Fibroblast of lung (primary cell): Measurements from ENCODE around the gene IGF1.

Experiments used
- CTCF ChIP-seq, 2 donors: IDR thresholded peaks in 1 of 2; conservative IDR thresholded peaks in 1 of 2; 1 replicate in 1 of 2; 2 replicates in 1 of 2; pipeline ENCODE4 v1.5.1; 2011 to 2012; ENCODE audit warnings: low read length in 2 of 2, control low read depth in 1 of 2, inconsistent platforms in 1 of 2, low read depth in 1 of 2, mild to moderate bottlenecking in 1 of 2
- EZH2 ChIP-seq: IDR thresholded peaks from 2 replicates; pipeline ENCODE4 v1.5.1; 2012; ENCODE audit warnings: low read length, control low read depth, mild to moderate bottlenecking; ENCODE audit errors: missing control alignments

GRCh38 chr12:102497743-102498142, 17.4 kb upstream of the IGF1 start:
- TF ChIP-seq CTCF (conservative IDR thresholded peaks at IDR 0.05 in 1 of 2, IDR thresholded peaks at IDR 0.05 in 1 of 2; ENCODE audit: low read depth in 1 of 2, low read length in 2 of 2) = no peak
- TF ChIP-seq EZH2 = no peak
